K562 (cell line): ENCODE data around the gene CST9L. TPM values are rescaled to one million over a fixed set of nuclear protein-coding genes. Genes with fewer than 3 reads are reported as not detected.

Experiments used
- ATAC-seq: fragments of 200-7000 bp; cut with Tn5 transposase; 3 replicates; pipeline ENCODE4 v1.9.1; 2020; ENCODE audit warnings: moderate library complexity
- BruUV-seq: library from RNA; stranded (reverse); fragments of 400-500 nt; replicated peaks from 2 replicates; lab custom pipeline; 2021; lab: Mats Ljungman, UMichigan
- CTCF ChIA-PET: fragments of 300-600 bp; formaldehyde crosslinking; extraction: SDS; loops from one replicate; lab custom pipeline; 2021; ENCODE audit warnings: low intra/inter-chr PET ratio; lab: Yijun Ruan, JAX
- POLR2A ChIA-PET: fragments of 300-600, 350-650 bp; sonication (Branson Sonifier 250); formaldehyde crosslinking; extraction: SDS; loops from one replicate; lab custom pipeline; 2021; ENCODE audit warnings: antibody characterized with exemption, inconsistent platforms; lab: Yijun Ruan, JAX
- DNase-seq, 4 experiments: peaks; one replicate each; pipeline versions ENCODE4 v3.0.0 to v3.0.0-alpha.2; 2011 to 2018; ENCODE audit warnings: low spot score in 3 of 4, mixed read lengths in 3 of 4; ENCODE audit errors: extremely low read depth in 1 of 4
- FAIRE-seq: peaks from 2 replicates; lab custom pipeline; 2011; peaks lifted over from hg19 to GRCh38; lab: Jason Lieb, UNC
- H2AFZ ChIP-seq: 2 replicates; pipeline ENCODE4 v1.6.0; 2011; ENCODE audit warnings: low read depth, low read length, control low read depth, inconsistent platforms
- H3K27ac ChIP-seq: fragments of 200-600 bp; 3 replicates; pipeline ENCODE4 v1.8.0; 2011; ENCODE audit warnings: low read depth, mild to moderate bottlenecking, control low read depth, inconsistent platforms, low read length, moderate library complexity, mixed read lengths; ENCODE audit errors: extremely low read depth
- H3K27me3 ChIP-seq, 2 experiments: fragments of 300-600 bp in 1 of 2; 2 replicates in 1 of 2; 3 replicates in 1 of 2; pipeline versions ENCODE4 v1.6.0 to v1.8.0; 2011; ENCODE audit warnings: inconsistent platforms in 2 of 2, low read length in 2 of 2, mild to moderate bottlenecking in 1 of 2, mixed read lengths in 1 of 2, moderate library complexity in 1 of 2; ENCODE audit not compliant: control insufficient read depth in 2 of 2, insufficient read depth in 2 of 2
- H3K36me3 ChIP-seq: fragments of 300-600 bp; 3 replicates; pipeline ENCODE4 v1.8.0; 2011; ENCODE audit warnings: mild to moderate bottlenecking, low read length, inconsistent platforms; ENCODE audit not compliant: control insufficient read depth, insufficient read depth
- H3K4me1 ChIP-seq, 2 experiments: fragments of 200-600 bp in 1 of 2; replicated peaks in 1 of 2; 2 replicates in 1 of 2; 3 replicates in 1 of 2; pipeline versions ENCODE4 v1.5.1 to v1.8.0; 2011; ENCODE audit warnings: inconsistent platforms in 2 of 2, low read length in 2 of 2, mild to moderate bottlenecking in 1 of 2, mixed read lengths in 1 of 2, moderate library complexity in 1 of 2; ENCODE audit not compliant: control insufficient read depth in 2 of 2, insufficient read depth in 2 of 2
- H3K4me2 ChIP-seq: 2 replicates; pipeline ENCODE4 v1.6.1; 2011; ENCODE audit warnings: low read length, control low read depth, inconsistent platforms, mixed read lengths; ENCODE audit not compliant: insufficient read depth
- H3K4me3 ChIP-seq: fragments of 200-600 bp; sonication (generic), shearing (Covaris generic); 2 replicates; pipeline ENCODE4 v1.5.1; 2016; ENCODE audit warnings: control low read depth, inconsistent platforms
- H3K79me2 ChIP-seq: fragments of 200-600 bp; 3 replicates; pipeline ENCODE4 v1.8.0; 2011; ENCODE audit warnings: low read length, inconsistent platforms; ENCODE audit not compliant: control insufficient read depth, insufficient read depth
- H3K9ac ChIP-seq, 2 experiments: 2 replicates each; pipeline versions ENCODE4 v1.6.0 to v1.6.1; 2011; ENCODE audit warnings: low read depth in 2 of 2, low read length in 2 of 2, control low read depth in 1 of 2, inconsistent platforms in 1 of 2, mild to moderate bottlenecking in 1 of 2, mixed read lengths in 1 of 2; ENCODE audit not compliant: insufficient read depth in 1 of 2
- H3K9me1 ChIP-seq: one replicate; pipeline ENCODE4 v1.6.0; 2011; ENCODE audit warnings: inconsistent platforms, mild to moderate bottlenecking, low read length, moderate library complexity; ENCODE audit not compliant: control insufficient read depth, insufficient read depth
- H3K9me3 ChIP-seq: replicated peaks from 2 replicates; pipeline ENCODE4 v1.5.1; 2011; ENCODE audit warnings: low read depth, low read length, inconsistent platforms; ENCODE audit not compliant: control insufficient read depth, insufficient read depth
- H4K20me1 ChIP-seq: replicated peaks from 2 replicates; pipeline ENCODE4 v1.6.1; 2011; ENCODE audit warnings: low read length, inconsistent platforms, mixed read lengths; ENCODE audit not compliant: control insufficient read depth, insufficient read depth
- HEY1 ChIP-seq: fragments of 250-450 bp; sonication (Bioruptor Pico); IDR thresholded peaks from 2 replicates; pipeline ENCODE4 v1.5.0; 2020; ENCODE audit warnings: mild to moderate bottlenecking, moderate library complexity, borderline replicate concordance
- ZBTB11 ChIP-seq, 3 experiments: fragments of 200-800 bp in 1 of 3; fragments of 250-450 bp in 1 of 3; fragments of 450-650 bp in 1 of 3; sonication (Bioruptor Pico) in 1 of 3; sonication (Bioruptor generic) in 1 of 3; formaldehyde crosslinking in 1 of 3; IDR thresholded peaks; 2 replicates each; pipeline versions ENCODE4 v1.6.1 to v1.8.0; 2016 to 2022; ENCODE audit warnings: mild to moderate bottlenecking in 2 of 3, missing genetic modification characterization in 2 of 3, missing compliant biosample characterization in 1 of 3, moderate library complexity in 1 of 3
- ZC3H8 ChIP-seq: fragments of 450-650 bp; IDR thresholded peaks from 2 replicates; pipeline ENCODE4 v1.6.1; 2017
- WGBS: fragments of 100-300 bp; shearing (Covaris generic); methylation state at CpG from one replicate; pipeline ENCODE4 v1.1.6; 2016; ENCODE audit warnings: low coverage, mixed read lengths; ENCODE audit not compliant: insufficient coverage; ENCODE audit errors: missing lambda C conversion rate; 5-methylcytosine and 5-hydroxymethylcytosine counted together
- in situ Hi-C: fragments of 300-500 bp; cut with MboI; formaldehyde crosslinking; loops from 4 replicates; pipeline ENCODE4 v1.15.0; 2018; ENCODE audit warnings: inconsistent platforms, mixed read lengths
- intact Hi-C: fragments of 100-400 bp; cut with micrococcal nuclease; formaldehyde crosslinking; loops from 2 replicates; pipeline ENCODE4 v1.14.2; 2022
- polyA plus RNA-seq, 8 experiments: library from polyadenylated mRNA; depleted of rRNA in 4 of 8; stranded (reverse) in 5 of 8; unstranded in 3 of 8; fragments of >200 nt; fragmentation: Nextera tagmentation in 2 of 8; fragmentation: Illumina TruSeq in 1 of 8; extraction: Ambion mirVana in 2 of 8; extraction: Trizol in 1 of 8; gene quantifications; 2 replicates each; pipeline versions ENCODE4 v1.2.1 to v1.2.3, GENCODE V29; 2011 to 2014; ENCODE audit warnings: inconsistent platforms in 1 of 8, missing spikeins in 1 of 8
- total RNA-seq, 7 experiments: library from RNA; depleted of rRNA in 6 of 7; stranded (reverse); fragments of >200 nt in 6 of 7; fragmentation: Illumina TruSeq in 2 of 7; extraction: Trizol in 2 of 7; gene quantifications; 2 replicates each; pipeline versions ENCODE4 v1.2.1 to v1.2.3, GENCODE V29; 2011 to 2021; ENCODE audit warnings: low replicate concordance in 1 of 7

The CST9L gene
- total and polyA plus RNA-seq, 9 of the 15 experiments (the other 6 are each of a cell fraction or from before 2014, with no cell fraction given), result not detected

GRCh38 chr20:23564927-23565326 lies 3.4 kb downstream of the CST9L start:
- H2AFZ ChIP-seq, result no peak overlapping the region
- H3K4me3 ChIP-seq, result no peak overlapping the region
- CTCF ChIA-PET, result no interaction called here
- no peaks in the 10 kb centered on the region for H3K9me3 ChIP-seq
- H3K79me2 ChIP-seq, result no peaks in the 10 kb centered on the region
- FAIRE-seq (no peak), DNase-seq (no peak), ATAC-seq (no peak)
- no peak for TF ChIP-seq ZC3H8
- TF ChIP-seq HEY1 (CRISPR knock-in tag), result no peak
- no peak for TF ChIP-seq ZBTB11 (CRISPR knock-in tag; IDR thresholded peaks at IDR 0.05)
- intact Hi-C loops (no loop called here), in situ Hi-C loops (no loop called here)
- no peak overlapping the region for H3K27ac ChIP-seq
- H3K9ac ChIP-seq, result no peak overlapping the region
- H3K27me3 ChIP-seq, result peaks cover 0 to 4% of the 10 kb centered on the region in 2 experiments; a peak in 1 of 5 replicates
- POLR2A ChIA-PET, result no interaction called here
- WGBS, result 0% methylated on average over 2 of the region's 3 CpGs
- no peaks in the 10 kb centered on the region; a peak in 3 of 5 replicates for H3K4me1 ChIP-seq
- H4K20me1 ChIP-seq, result no peaks in the 10 kb centered on the region
- no TSS peak for BruUV-seq
- H3K9me1 ChIP-seq, result no peaks in the 10 kb centered on the region
- H3K36me3 ChIP-seq, result no peaks in the 10 kb centered on the region
- H3K4me2 ChIP-seq, result no peak overlapping the region
